ENCODE data around the gene HOXA9.

DNA sequence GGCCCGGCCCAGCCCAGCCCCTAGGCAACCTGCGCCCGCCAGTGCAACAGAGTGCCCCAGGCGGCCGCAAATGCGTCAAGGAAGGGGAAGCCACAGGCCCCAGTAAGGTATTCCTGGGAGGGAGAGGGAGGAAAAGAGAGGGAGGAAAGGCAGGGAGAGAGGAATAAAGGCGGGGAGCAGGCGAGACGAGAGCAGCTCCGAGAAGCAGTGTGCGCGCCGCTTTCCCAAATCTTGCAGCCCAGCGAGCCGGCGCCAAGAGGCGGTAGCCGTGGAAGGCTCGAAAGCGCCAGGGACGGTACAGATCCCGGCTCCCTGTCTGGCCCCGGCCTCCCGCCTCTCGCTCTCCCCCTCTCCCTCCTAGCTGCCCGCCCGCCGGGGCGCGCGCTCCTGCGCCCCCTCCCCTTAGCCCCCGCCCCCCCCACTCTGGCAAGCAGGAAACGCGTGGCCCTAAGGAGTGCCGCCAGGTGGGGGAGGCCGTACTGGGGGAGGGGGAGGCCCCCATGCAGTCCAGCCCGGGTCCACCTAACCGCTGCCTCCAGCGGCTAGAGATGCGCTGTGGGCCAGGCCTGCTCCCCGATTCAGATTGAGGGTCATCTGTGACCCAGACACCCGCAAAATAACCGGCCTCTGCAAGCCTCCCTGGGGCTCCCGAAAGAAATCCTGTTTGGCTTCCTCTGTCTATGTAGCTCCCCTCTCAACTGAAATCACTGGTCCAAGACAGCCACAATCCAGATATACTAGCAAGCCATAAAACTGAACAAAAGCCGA lies 4.5 kb upstream of the HOXA9 start:
- no peak for TF ChIP-seq USF2 (IDR thresholded peaks at IDR 0.05; ENCODE audit: low read depth, low read length)
- no peak for TF ChIP-seq POLR2A (IDR thresholded peaks at IDR 0.05; ENCODE audit: low read depth, low read length)
- TF ChIP-seq CEBPB (IDR thresholded peaks at IDR 0.05; ENCODE audit: low read depth, low read length), result no peak

Measured in IMR-90 (cell line).